ENCODE measurements around the gene CSNK1A1.

- no peak for TF ChIP-seq RAD21 (conservative IDR thresholded peaks at IDR 0.05 in 1 of 2, IDR thresholded peaks at IDR 0.05 in 1 of 2)
- no peak for TF ChIP-seq CTCF (IDR thresholded peaks at IDR 0.05)
- no peak for TF ChIP-seq JUNB (IDR thresholded peaks at IDR 0.05)
- TF ChIP-seq POLR2A (IDR thresholded peaks at IDR 0.05; ENCODE audit: low read length): no peak
Measured at GRCh38 chr5:149552553-149553160, 1.4 kb upstream of the CSNK1A1 start.

Measured in A549 (cell line).